Heart left ventricle (tissue), 13 donors: ENCODE measurements around the gene CTAGE1.

ENCODE experiments used
- CTCF ChIP-seq, 12 donors: fragments of 200-600 bp; sonication (generic) in 4 of 12; IDR thresholded peaks; one replicate each; pipeline versions ENCODE4 v1.5.0 to v1.8.0; 2018 to 2022; ENCODE audit warnings: antibody characterized with exemption in 12 of 12, mild to moderate bottlenecking in 5 of 12
- POLR2A ChIP-seq, 2 donors: fragments of 450-650 bp; IDR thresholded peaks; one replicate each; pipeline ENCODE4 v1.6.1; 2017; ENCODE audit warnings: antibody characterized with exemption in 2 of 2, mild to moderate bottlenecking in 2 of 2, moderate library complexity in 2 of 2
- donor health status: ischemic (EF 13 %, LVEDD 7.1; RV severe dilation, severe dysfunction).
- donor health status: DM: no; HTN: yes; CAD: no.
- donor health status: DM: no; HTN: no; CAD: no.
- donor health status: ischemic (EF 25% LVEDD 6.9; RV normal size, moderate dysfunction).
- donor health status: ischemic (EF 25% LVEDD 5.7; RV mildly dilated, moderate dysfunction).
- donor health status: ischemic (EF 35%, LVEDD 5.7; RV mildly dilated, moderate dysfunction).
- donor health status: nonischemic (EF 11% LVEDD 7.7; RV severe dilation, severe dysfunction).
- donor health status: DM: yes; HTN: yes; CAD: no.
- donor health status: PGD.
- donor health status: ischemic (EF 29% LVEDD 5.4; RV normal size, mild dysfunction).
- donor health status: nonischemic (EF 23%, LVEDD 6.1; RV moderate dilation, normal function).

GRCh38 chr18:22441638-22442037 lies 23.9 kb upstream of the CTAGE1 start:
- TF ChIP-seq CTCF (IDR thresholded peaks at IDR 0.05) (no peak), POLR2A (IDR thresholded peaks at IDR 0.05) (no peak)
